B cell (primary cell): Measurements from ENCODE around the gene DRC7.

Experiments used
- CTCF ChIP-seq: fragments of 200-600 bp; IDR thresholded peaks from one replicate; pipeline ENCODE4 v1.8.0; 2022; ENCODE audit warnings: antibody characterized with exemption, mild to moderate bottlenecking
- EZH2 ChIP-seq: IDR thresholded peaks from 2 replicates; pipeline ENCODE4 v1.6.1; 2012; ENCODE audit warnings: borderline replicate concordance, low read depth, mild to moderate bottlenecking, moderate library complexity, low read length; ENCODE audit not compliant: insufficient read depth, poor library complexity, severe bottlenecking

- TF ChIP-seq EZH2 = no peak
- no peak for TF ChIP-seq CTCF
These were observed 16.8 kb upstream of the DRC7 start for GRCh38 chr16:57677622-57678369.
